HCT116 (cell line): ENCODE results near the gene CREG1. TPM values are rescaled to one million over a fixed set of nuclear protein-coding genes. Genes with fewer than 3 reads are reported as not detected.

Experiments
- ATAC-seq: fragments of 200-7000 bp; cut with Tn5 transposase; 2 replicates; pipeline ENCODE4 v1.9.1; 2020; ENCODE audit warnings: mild to moderate bottlenecking, moderate library complexity
- BruUV-seq: library from RNA; stranded (reverse); fragments of 400-500 nt; replicated peaks from 2 replicates; lab custom pipeline; 2021; lab: Mats Ljungman, UMichigan
- CTCF ChIA-PET: fragments of 300-600 bp; sonication (Branson Sonifier 250); formaldehyde crosslinking; loops from one replicate; lab custom pipeline; 2021; ENCODE audit warnings: antibody characterized with exemption; lab: Charles Lee
- POLR2A ChIA-PET: fragments of 300-600, 350-600 bp; sonication (Branson Sonifier 250); formaldehyde crosslinking; loops from one replicate; lab custom pipeline; 2021; ENCODE audit warnings: antibody characterized with exemption; lab: Charles Lee
- RAD21 ChIA-PET, 2 experiments: fragments of 300-600 bp; sonication (Branson Sonifier 250); formaldehyde crosslinking; loops; one replicate each; lab custom pipeline; 2023; ENCODE audit warnings: low total read pairs in 2 of 2; ENCODE audit not compliant: uncharacterized antibody in 2 of 2, unreplicated experiment in 2 of 2, low non-redundant PET in 1 of 2; lab: Charles Lee
- DNase-seq: peaks from one replicate; pipeline ENCODE4 v3.0.0-alpha.2; 2010; ENCODE audit warnings: low read depth, low spot score
- H2AFZ ChIP-seq: fragments of 200-600 bp; shearing (Covaris generic), sonication (generic); 2 replicates; pipeline ENCODE4 v1.6.1; 2017; ENCODE audit warnings: low read depth, mixed run types, mixed read lengths, antibody characterized with exemption, low read length; ENCODE audit not compliant: poor library complexity, severe bottlenecking
- H3K27ac ChIP-seq: 2 replicates; pipeline ENCODE4 v1.5.1; 2012; ENCODE audit warnings: low read depth, low read length
- H3K27me3 ChIP-seq: fragments of 200-600 bp; sonication (generic); 2 replicates; pipeline ENCODE4 v1.6.1; 2016; ENCODE audit warnings: mixed run types, low read length, mixed read lengths; ENCODE audit not compliant: insufficient read depth
- H3K36me3 ChIP-seq, 2 experiments: fragments of 200-500 bp in 1 of 2; fragments of 200-600 bp in 1 of 2; sonication (Bioruptor generic) in 1 of 2; sonication (generic) in 1 of 2; 2 replicates each; pipeline versions ENCODE4 v1.5.1 to v1.6.1; 2014 to 2016; ENCODE audit warnings: low read length in 2 of 2, inconsistent platforms in 1 of 2, mixed read lengths in 1 of 2, mixed run types in 1 of 2; ENCODE audit not compliant: insufficient read depth in 2 of 2, control insufficient read depth in 1 of 2
- H3K4me1 ChIP-seq, 2 experiments: fragments of 200-600 bp in 1 of 2; sonication (generic) in 1 of 2; 2 replicates each; pipeline versions ENCODE4 v1.5.1 to v1.6.1; 2012 to 2017; ENCODE audit warnings: low read length in 2 of 2, inconsistent platforms in 1 of 2, mild to moderate bottlenecking in 1 of 2, mixed read lengths in 1 of 2, mixed run types in 1 of 2, moderate library complexity in 1 of 2; ENCODE audit not compliant: insufficient read depth in 2 of 2, control insufficient read depth in 1 of 2
- H3K4me2 ChIP-seq: fragments of 200-600 bp; sonication (generic); 2 replicates; pipeline ENCODE4 v1.6.1; 2017; ENCODE audit warnings: mixed run types, low read length, mixed read lengths
- H3K4me3 ChIP-seq, 2 experiments: fragments of 200-600 bp in 1 of 2; sonication (generic) in 1 of 2; replicated peaks in 1 of 2; 2 replicates each; pipeline ENCODE4 v1.5.1; 2011 to 2016; ENCODE audit warnings: low read length in 2 of 2, control low read depth in 1 of 2, low read depth in 1 of 2, mild to moderate bottlenecking in 1 of 2, mixed read lengths in 1 of 2, mixed run types in 1 of 2
- H3K79me2 ChIP-seq: fragments of 200-600 bp; sonication (generic); 2 replicates; pipeline ENCODE4 v1.6.1; 2017; ENCODE audit warnings: mild to moderate bottlenecking, mixed run types, low read length, moderate library complexity, mixed read lengths; ENCODE audit not compliant: insufficient read depth
- H3K9ac ChIP-seq: fragments of 200-600 bp; sonication (generic); 2 replicates; pipeline ENCODE4 v1.6.1; 2016; ENCODE audit warnings: low read length, mixed read lengths
- H3K9me2 ChIP-seq: fragments of 200-600 bp; sonication (generic), shearing (Covaris generic); 2 replicates; pipeline ENCODE4 v1.6.1; 2017; ENCODE audit warnings: mixed run types, mild to moderate bottlenecking, moderate library complexity; ENCODE audit not compliant: insufficient read depth
- H3K9me3 ChIP-seq, 2 experiments: fragments of 200-500 bp in 1 of 2; fragments of 200-600 bp in 1 of 2; sonication (Bioruptor generic) in 1 of 2; sonication (generic) in 1 of 2; 2 replicates each; pipeline ENCODE4 v1.6.1; 2014 to 2017; ENCODE audit warnings: low read length in 2 of 2, mixed read lengths in 2 of 2, inconsistent platforms in 1 of 2, low read depth in 1 of 2, mild to moderate bottlenecking in 1 of 2, mixed run types in 1 of 2, moderate library complexity in 1 of 2; ENCODE audit not compliant: control insufficient read depth in 1 of 2, insufficient read depth in 1 of 2
- H4K20me1 ChIP-seq: fragments of 200-600 bp; sonication (generic), shearing (Covaris generic); 2 replicates; pipeline ENCODE4 v1.6.1; 2017; ENCODE audit warnings: mixed run types, mild to moderate bottlenecking, moderate library complexity; ENCODE audit not compliant: insufficient read depth
- CEBPB ChIP-seq: IDR thresholded peaks from 2 replicates; pipeline ENCODE4 v1.6.1; 2012; ENCODE audit warnings: low read depth
- ELF1 ChIP-seq: IDR thresholded peaks from 2 replicates; pipeline ENCODE4 v1.6.1; 2012; ENCODE audit warnings: low read depth, borderline replicate concordance
- EZH2phosphoT487 ChIP-seq: fragments of 200-600 bp; IDR thresholded peaks from 2 replicates; pipeline ENCODE4 v1.6.1; 2018; ENCODE audit warnings: antibody characterized with exemption, borderline replicate concordance
- FOSL1 ChIP-seq: IDR thresholded peaks from 2 replicates; pipeline ENCODE4 v1.6.1; 2012; ENCODE audit warnings: low read depth
- JUND ChIP-seq: IDR thresholded peaks from 2 replicates; pipeline ENCODE4 v1.6.1; 2012
- MAX ChIP-seq: IDR thresholded peaks from 2 replicates; pipeline ENCODE4 v1.6.1; 2012
- REST ChIP-seq: IDR thresholded peaks from 2 replicates; pipeline ENCODE4 v1.6.1; 2012; ENCODE audit warnings: low read depth
- SIN3A ChIP-seq: IDR thresholded peaks from 2 replicates; pipeline ENCODE4 v1.6.1; 2012; ENCODE audit warnings: low read depth
- SP1 ChIP-seq: IDR thresholded peaks from 2 replicates; pipeline ENCODE4 v1.6.1; 2012; ENCODE audit warnings: low read depth
- SRF ChIP-seq: IDR thresholded peaks from 2 replicates; pipeline ENCODE4 v1.6.1; 2012; ENCODE audit warnings: low read depth
- TCF7L2 ChIP-seq: IDR thresholded peaks from 2 replicates; pipeline ENCODE4 v1.7.0; 2011; ENCODE audit warnings: borderline replicate concordance, inconsistent platforms; ENCODE audit not compliant: insufficient read depth, insufficient read length; ENCODE audit errors: extremely low read depth
- YY1 ChIP-seq: IDR thresholded peaks from 2 replicates; pipeline ENCODE4 v1.6.1; 2011; ENCODE audit warnings: low read length, low read depth, moderate library complexity, mild to moderate bottlenecking; ENCODE audit not compliant: insufficient replicate concordance; ENCODE audit errors: extremely low read depth
- ZBTB33 ChIP-seq: IDR thresholded peaks from 2 replicates; pipeline ENCODE4 v1.6.1; 2011; ENCODE audit warnings: mild to moderate bottlenecking, low read length, moderate library complexity; ENCODE audit not compliant: insufficient replicate concordance; ENCODE audit errors: extremely low read depth
- ZFX ChIP-seq: fragments of 450-650 bp; IDR thresholded peaks from 2 replicates; pipeline ENCODE4 v1.6.1; 2017
- ZNF274 ChIP-seq: fragments of 200-500 bp; sonication (Bioruptor generic); IDR thresholded peaks from 2 replicates; pipeline ENCODE4 v1.6.1; 2014; ENCODE audit warnings: mild to moderate bottlenecking, low read depth, low read length, inconsistent platforms
- intact Hi-C: fragments of 100-400 bp; cut with micrococcal nuclease; formaldehyde crosslinking; loops from 2 replicates; pipeline ENCODE4 v1.10.0; 2022
- total RNA-seq: library from RNA; stranded (reverse); gene quantifications from one replicate; pipeline ENCODE4 v1.2.1, GENCODE V29; 2021; ENCODE audit not compliant: unreplicated experiment

CREG1 gene
- total RNA-seq, 1 experiment from 2014 or later: 55.7 TPM

- Histone ChIP-seq H4K20me1 (no peaks in the 10 kb centered on the region), H3K27me3 (no peaks in the 10 kb centered on the region), H3K9me3 (no peaks in the 10 kb centered on the region), H3K27ac (no peak overlapping the region), H3K79me2 (no peaks in the 10 kb centered on the region), H2AFZ (no peak overlapping the region), H3K9me2 (no peaks in the 10 kb centered on the region), H3K36me3 (peaks cover 5 to 17% of the 10 kb centered on the region in 2 experiments; a peak in 3 of 4 replicates), H3K4me3 (no peak overlapping the region), H3K9ac (no peak overlapping the region), H3K4me1 (no peaks in the 10 kb centered on the region), H3K4me2 (no peak overlapping the region)
- TF ChIP-seq SRF: no peak
- TF ChIP-seq YY1: no peak
- TF ChIP-seq SP1: no peak
- TF ChIP-seq CEBPB: no peak
- TF ChIP-seq ELF1: no peak
- no peak for TF ChIP-seq JUND
- TF ChIP-seq ZFX: no peak
- TF ChIP-seq TCF7L2: no peak
- TF ChIP-seq ZBTB33: no peak
- TF ChIP-seq FOSL1: no peak
- no peak for TF ChIP-seq SIN3A
- no peak for TF ChIP-seq MAX
- no peak for TF ChIP-seq EZH2phosphoT487
- TF ChIP-seq REST: no peak
- TF ChIP-seq ZNF274: no peak
- no peak for DNase-seq
- no TSS peak for BruUV-seq
- RAD21 ChIA-PET: no interaction called here
- CTCF ChIA-PET: interaction anchor here (2.5 kb wide), 1 partner anchor 11 kb away, joined by 17 read pairs; the partner anchor contains the start of gene CREG1
- intact Hi-C loops: no loop called here
- POLR2A ChIA-PET: interaction anchor here (0.9 kb wide), 1 partner anchor 11 kb away, joined by 3 read pairs; the partner anchor contains the start of gene CREG1
- ATAC-seq: no peak
These were observed 11.2 kb downstream of the CREG1 start for GRCh38 chr1:167542109-167543032.
